Activated T-cell treated with anti-CD3 and anti-CD28 coated beads for 1 hour (primary cell): ENCODE data around the gene UGT1A5.

Experiments used
- DNase-seq: peaks from one replicate; pipeline ENCODE4 v3.0.0-alpha.2; 2020; ENCODE audit warnings: low read depth

Gene UGT1A5

GRCh38 chr2:233811087-233811486, 98.4 kb downstream of the UGT1A5 start:
- DNase-seq, result no peak

- DNase-seq, result no peak
Measured at GRCh38 chr2:233811732-233812131, 99.0 kb downstream of the UGT1A5 start.

- no peak for DNase-seq
Measured at GRCh38 chr2:233813236-233814055, 100.7 kb downstream of the UGT1A5 start.

GRCh38 chr2:233814056-233814835, 101.5 kb downstream of the UGT1A5 start:
- DNase-seq, result no peak

GRCh38 chr2:233815861-233816260, 103.2 kb downstream of the UGT1A5 start:
- DNase-seq, result no peak

- no peak for DNase-seq
Measured at GRCh38 chr2:233816334-233816733, 103.6 kb downstream of the UGT1A5 start.

GRCh38 chr2:233816771-233817170, 104.1 kb downstream of the UGT1A5 start:
- no peak for DNase-seq

GRCh38 chr2:233817361-233817911, 104.7 kb downstream of the UGT1A5 start:
- no peak for DNase-seq

GRCh38 chr2:233817995-233818638, 105.4 kb downstream of the UGT1A5 start:
- DNase-seq, result no peak

GRCh38 chr2:233818639-233819621, 106.2 kb downstream of the UGT1A5 start:
- no peak for DNase-seq

- DNase-seq, result no peak
Measured at GRCh38 chr2:233819884-233820773, 107.4 kb downstream of the UGT1A5 start.

GRCh38 chr2:233820774-233821105, 108.0 kb downstream of the UGT1A5 start:
- DNase-seq, result no peak

GRCh38 chr2:233821196-233821595, 108.5 kb downstream of the UGT1A5 start:
- no peak for DNase-seq

- DNase-seq, result no peak
Measured at GRCh38 chr2:233821709-233822100, 109.0 kb downstream of the UGT1A5 start.

GRCh38 chr2:233822101-233822771, 109.5 kb downstream of the UGT1A5 start:
- DNase-seq, result no peak
